Peyer's patch (tissue), 4 donors: ENCODE results near the gene SMYD4.

Experiments
- CTCF ChIP-seq, 6 experiments: fragments of 450-650 bp in 4 of 6; fragments of 200-600 bp in 2 of 6; sonication (generic) in 1 of 6; IDR thresholded peaks; one replicate each; pipeline ENCODE4 v1.5.1; 2017 to 2019; ENCODE audit warnings: antibody characterized with exemption in 6 of 6, mild to moderate bottlenecking in 3 of 6, moderate library complexity in 1 of 6
- POLR2A ChIP-seq, 2 donors: fragments of 450-650 bp; IDR thresholded peaks; one replicate each; pipeline ENCODE4 v1.5.1; 2017; ENCODE audit warnings: antibody characterized with exemption in 2 of 2, mild to moderate bottlenecking in 2 of 2, moderate library complexity in 2 of 2

GRCh38 chr17:1766382-1767135, 63.1 kb downstream of the SMYD4 start:
- no peak for TF ChIP-seq CTCF (IDR thresholded peaks at IDR 0.05)
- TF ChIP-seq POLR2A (IDR thresholded peaks at IDR 0.05): no peak
